ENCODE data around the gene LMTK2.
"Not testable (repeated sequence)": the region's sequence is repeated elsewhere in the genome, so short reads cannot be mapped to it uniquely, and the experiment has no call there.

Gene LMTK2

DNA sequence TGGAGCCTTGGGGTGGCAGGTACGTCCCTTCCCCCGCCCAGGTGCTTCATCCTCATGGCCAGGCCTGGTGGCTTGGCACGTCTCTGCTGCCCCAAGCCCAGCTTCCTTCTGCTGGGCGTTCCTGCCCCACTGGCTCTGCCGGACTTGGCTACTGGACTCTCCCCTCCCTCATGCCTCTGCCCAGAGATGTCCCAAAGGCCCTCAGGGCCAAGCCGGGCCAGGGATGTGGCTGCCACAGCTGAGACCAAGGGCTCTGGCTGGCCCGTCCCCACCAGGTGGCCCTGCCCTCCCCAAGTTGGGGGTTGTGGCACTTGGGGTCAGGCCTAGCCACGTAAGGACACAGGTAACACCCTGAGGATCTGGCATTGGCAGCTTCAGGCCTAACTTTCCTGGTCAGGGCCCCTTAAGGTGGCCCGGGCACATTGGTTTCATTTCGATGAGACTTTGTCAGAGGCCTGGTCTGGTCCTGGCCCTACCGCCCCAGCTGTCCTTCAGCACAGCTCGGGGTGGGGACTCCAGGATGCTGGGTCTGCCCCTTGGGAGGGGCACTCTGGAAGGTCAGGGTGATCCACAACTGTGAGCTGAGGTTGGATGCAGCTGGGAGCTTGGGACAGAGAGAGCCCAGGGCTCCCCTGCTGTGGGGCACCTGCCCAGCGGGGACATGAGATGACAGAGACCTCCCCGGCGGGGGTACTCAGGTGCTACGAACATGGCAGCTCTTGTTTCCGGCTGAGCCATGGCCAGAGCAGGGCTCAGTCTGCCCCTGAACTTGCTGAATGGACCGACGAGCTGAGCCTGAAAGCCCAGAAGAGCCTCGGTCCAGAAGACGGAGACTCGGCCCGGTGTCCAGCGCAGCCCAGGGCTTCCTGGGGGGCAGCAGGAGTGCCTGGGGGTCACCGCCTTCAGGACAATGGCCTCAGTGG lies 107.5 kb downstream of the LMTK2 start:
- Histone ChIP-seq H3K36me3 (no peaks in the 10 kb centered on the region), H3K4me3 (ENCODE audit: low read depth, low read length) (no peak overlapping the region), H3K9me3 (no peaks in the 10 kb centered on the region), H3K27me3 (no peaks in the 10 kb centered on the region), H3K4me1 (no peaks in the 10 kb centered on the region)
- TF ChIP-seq, protein P1, sequence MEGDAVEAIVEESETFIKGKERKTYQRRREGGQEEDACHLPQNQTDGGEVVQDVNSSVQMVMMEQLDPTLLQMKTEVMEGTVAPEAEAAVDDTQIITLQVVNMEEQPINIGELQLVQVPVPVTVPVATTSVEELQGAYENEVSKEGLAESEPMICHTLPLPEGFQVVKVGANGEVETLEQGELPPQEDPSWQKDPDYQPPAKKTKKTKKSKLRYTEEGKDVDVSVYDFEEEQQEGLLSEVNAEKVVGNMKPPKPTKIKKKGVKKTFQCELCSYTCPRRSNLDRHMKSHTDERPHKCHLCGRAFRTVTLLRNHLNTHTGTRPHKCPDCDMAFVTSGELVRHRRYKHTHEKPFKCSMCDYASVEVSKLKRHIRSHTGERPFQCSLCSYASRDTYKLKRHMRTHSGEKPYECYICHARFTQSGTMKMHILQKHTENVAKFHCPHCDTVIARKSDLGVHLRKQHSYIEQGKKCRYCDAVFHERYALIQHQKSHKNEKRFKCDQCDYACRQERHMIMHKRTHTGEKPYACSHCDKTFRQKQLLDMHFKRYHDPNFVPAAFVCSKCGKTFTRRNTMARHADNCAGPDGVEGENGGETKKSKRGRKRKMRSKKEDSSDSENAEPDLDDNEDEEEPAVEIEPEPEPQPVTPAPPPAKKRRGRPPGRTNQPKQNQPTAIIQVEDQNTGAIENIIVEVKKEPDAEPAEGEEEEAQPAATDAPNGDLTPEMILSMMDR (IDR thresholded peaks at IDR 0.05; ENCODE audit: low read depth, low read length) = no peak
- DNase-seq = no peak

DNA sequence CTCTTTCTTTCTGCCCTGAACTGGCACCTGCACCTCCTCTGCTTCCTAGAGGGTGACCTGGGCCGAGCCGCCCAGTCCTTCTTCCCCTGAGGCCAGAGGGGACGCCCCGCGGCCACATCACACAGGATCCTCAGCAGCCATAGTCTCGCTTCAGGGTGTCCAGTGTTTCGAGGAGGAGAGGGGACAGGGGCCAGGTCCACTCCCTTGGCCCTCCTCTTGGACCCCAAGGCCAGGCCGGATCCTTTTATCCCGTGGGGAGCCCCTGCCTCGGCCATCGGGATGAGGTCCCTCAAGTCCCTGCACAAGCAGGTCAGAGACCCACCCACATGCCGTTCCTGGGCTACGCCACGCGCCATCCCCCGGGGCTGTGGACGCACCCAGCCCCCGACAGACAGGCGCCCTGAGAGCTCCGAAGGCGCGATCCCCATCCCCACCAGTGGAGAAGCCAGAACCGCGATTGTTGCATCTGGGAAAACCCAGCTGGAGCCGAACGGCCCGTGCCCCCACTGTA lies 108.2 kb downstream of the LMTK2 start:
- TF ChIP-seq, protein P1 (IDR thresholded peaks at IDR 0.05; ENCODE audit: low read depth, low read length) = no peak
- no peak for DNase-seq
- no peaks in the 10 kb centered on the region for H3K4me1 ChIP-seq
- no peaks in the 10 kb centered on the region for H3K27me3 ChIP-seq
- H3K9me3 ChIP-seq = no peaks in the 10 kb centered on the region
- no peaks in the 10 kb centered on the region for H3K36me3 ChIP-seq
- no peak overlapping the region for H3K4me3 ChIP-seq (ENCODE audit: low read depth, low read length)

DNA sequence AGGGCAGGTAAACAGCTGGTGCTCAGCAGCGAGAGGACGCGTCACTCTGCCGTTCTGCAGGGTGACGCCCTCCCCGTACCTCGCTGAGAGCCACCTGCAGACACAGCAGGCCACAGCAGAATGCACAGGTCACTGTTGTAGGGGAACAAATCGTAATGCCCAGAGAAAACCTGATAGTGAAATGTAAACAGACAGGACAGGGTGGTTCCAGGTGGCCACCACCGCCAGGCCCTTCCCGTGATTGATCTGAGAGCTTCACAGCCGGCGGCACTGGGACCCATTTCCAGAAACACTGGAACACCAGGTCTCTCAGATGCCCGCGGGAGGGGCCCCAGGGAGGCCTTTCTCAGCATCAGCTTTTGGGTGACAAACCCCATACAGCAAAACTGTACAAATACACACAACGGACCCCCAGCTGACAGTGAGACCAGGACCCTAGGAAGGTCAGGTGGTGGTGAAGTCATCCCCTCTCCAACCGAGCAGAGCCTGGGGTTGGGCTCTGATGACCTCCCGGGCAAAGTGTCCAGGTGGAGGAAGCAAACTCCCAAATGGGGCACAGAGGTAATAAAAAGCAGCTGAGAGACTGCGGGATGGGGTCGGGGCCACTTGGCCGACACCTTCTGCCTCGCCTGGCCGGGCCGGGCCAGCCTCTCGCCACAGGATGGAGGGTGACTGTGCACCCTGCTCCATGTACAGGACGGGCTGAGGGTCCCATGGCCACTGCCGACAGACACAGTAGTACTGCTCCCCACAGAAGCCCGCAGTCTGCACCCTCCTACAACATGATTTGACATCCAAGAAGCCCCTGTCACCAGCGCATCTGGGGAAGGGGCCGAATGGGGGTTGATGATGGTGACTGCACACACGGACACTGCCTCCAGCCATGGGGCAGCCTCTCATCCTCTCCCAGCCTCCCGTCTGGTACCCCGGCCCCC lies 109.2 kb downstream of the LMTK2 start:
- no peaks in the 10 kb centered on the region for H3K4me1 ChIP-seq
- H3K27me3 ChIP-seq = no peaks in the 10 kb centered on the region
- no peak overlapping the region for H3K4me3 ChIP-seq (ENCODE audit: low read depth, low read length)
- H3K36me3 ChIP-seq = no peaks in the 10 kb centered on the region
- no peak for DNase-seq
- TF ChIP-seq, protein P1 (IDR thresholded peaks at IDR 0.05; ENCODE audit: low read depth, low read length) = no peak
- H3K9me3 ChIP-seq = no peaks in the 10 kb centered on the region

DNA sequence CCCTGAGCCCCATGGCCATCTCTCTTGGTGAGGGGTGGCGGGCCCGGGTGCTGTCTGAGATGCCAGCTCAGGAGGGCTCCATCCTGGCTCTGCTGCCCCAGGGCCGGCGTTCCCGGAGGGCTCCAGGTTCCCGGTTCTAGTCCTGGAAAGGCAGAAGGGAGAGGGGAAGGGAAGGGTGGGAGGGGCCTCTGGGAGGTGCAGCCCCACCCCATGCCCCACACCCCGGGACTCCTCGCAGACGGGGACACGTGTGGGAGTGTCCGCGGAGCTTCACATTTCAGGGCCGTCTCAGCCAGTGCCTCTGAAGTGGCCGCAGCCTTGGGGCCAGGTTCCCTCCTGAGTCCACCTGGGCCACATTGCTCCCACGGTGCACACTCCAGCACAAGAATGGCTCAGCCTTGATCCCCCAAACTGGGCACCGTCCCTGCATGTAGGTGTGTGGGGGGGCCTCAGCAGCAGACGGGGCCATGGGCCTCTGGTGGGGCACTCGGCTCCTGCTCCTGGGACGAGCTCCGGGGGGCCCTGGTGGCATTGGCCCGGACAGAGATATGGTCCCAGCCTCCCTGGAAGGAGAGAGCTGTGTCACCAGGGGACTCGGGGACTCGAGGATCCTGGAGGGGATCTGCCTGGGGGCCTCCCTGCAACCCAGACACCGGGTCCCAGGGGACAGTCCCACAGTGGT lies 110.4 kb downstream of the LMTK2 start:
- H3K9me3 ChIP-seq = no peaks in the 10 kb centered on the region
- TF ChIP-seq, protein P1 (IDR thresholded peaks at IDR 0.05; ENCODE audit: low read depth, low read length) = no peak
- no peak for DNase-seq
- no peaks in the 10 kb centered on the region for H3K27me3 ChIP-seq
- H3K4me3 ChIP-seq (ENCODE audit: low read depth, low read length) = no peak overlapping the region
- H3K36me3 ChIP-seq = no peaks in the 10 kb centered on the region
- H3K4me1 ChIP-seq = no peaks in the 10 kb centered on the region

- H3K9me3 ChIP-seq = no peaks in the 10 kb centered on the region
- TF ChIP-seq, protein P1 (IDR thresholded peaks at IDR 0.05; ENCODE audit: low read depth, low read length) = no peak
- H3K36me3 ChIP-seq = no peaks in the 10 kb centered on the region
- no peak for DNase-seq
- no peaks in the 10 kb centered on the region for H3K27me3 ChIP-seq
- no peaks in the 10 kb centered on the region for H3K4me1 ChIP-seq
- no peak overlapping the region for H3K4me3 ChIP-seq (ENCODE audit: low read depth, low read length)
Measured at GRCh38 chr7:98217623-98218582, 111.2 kb downstream of the LMTK2 start.

- not testable (repeated sequence) for DNase-seq; H3K27me3 ChIP-seq; H3K4me3 ChIP-seq (ENCODE audit: low read depth, low read length); H3K4me1 ChIP-seq; H3K9me3 ChIP-seq; H3K36me3 ChIP-seq
Measured at GRCh38 chr7:98219382-98219781, 112.7 kb downstream of the LMTK2 start.
